ENCODE data around the gene CHRM1. TPM values are rescaled to one million over a fixed set of nuclear protein-coding genes. Genes with fewer than 3 reads are reported as not detected.
A peak's percentile ranks its signal among the peaks of the same experiment; 100 is the strongest.

Gene CHRM1
- total RNA-seq, 1 experiment from 2014 or later = not detected

DNA sequence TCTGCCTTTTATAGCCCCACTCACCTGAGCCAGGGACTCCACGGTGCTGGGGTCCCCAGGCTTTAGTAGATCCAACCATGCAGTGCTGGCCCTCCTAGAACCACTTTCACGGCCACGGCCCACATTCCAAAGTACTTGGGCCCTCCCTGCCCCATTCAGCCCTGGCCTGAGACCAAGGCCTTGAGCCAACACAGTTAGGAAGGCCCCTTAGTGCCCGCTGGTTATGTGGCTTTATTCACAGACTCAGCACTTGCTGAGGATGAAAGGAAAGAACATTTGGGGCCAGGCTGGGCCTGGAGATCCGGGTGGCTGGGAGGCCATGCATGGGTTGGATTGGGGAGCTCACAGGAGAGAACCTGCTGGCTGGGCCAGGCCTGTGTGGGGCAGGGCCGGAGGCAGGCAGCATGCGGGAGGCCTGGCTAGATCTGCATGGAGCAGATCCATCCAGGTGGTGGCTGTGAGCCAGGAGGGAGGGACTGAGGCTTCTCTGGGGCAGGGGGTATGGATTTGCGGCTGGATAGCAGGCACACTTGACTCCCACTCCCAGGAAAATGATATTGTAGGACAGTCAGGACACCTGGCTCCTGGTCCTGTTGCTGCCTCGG, 12.6 kb downstream of the CHRM1 start:
- Histone ChIP-seq H3K79me1 (ENCODE audit: insufficient read depth, low read depth, low read length, poor library complexity, severe bottlenecking) (no peaks in the 10 kb centered on the region), H3K27ac (ENCODE audit: insufficient read length, low read depth, low read length) (no peak overlapping the region), H3K14ac (ENCODE audit: insufficient read depth, low read length) (peak overlapping the region; percentile 41; the same call in 1 of the 2 replicates), H3K9me3 (ENCODE audit: control insufficient read depth, low read depth, low read length) (no peaks in the 10 kb centered on the region), H4K8ac (replicated peaks; ENCODE audit: insufficient read length, low read depth, low read length) (no peak overlapping the region), H4K20me1 (ENCODE audit: control insufficient read depth, insufficient read depth, insufficient read length) (no peaks in the 10 kb centered on the region), H3K9ac (ENCODE audit: extremely low read depth, insufficient read length, low read length) (no peak overlapping the region), H4K5ac (ENCODE audit: insufficient read length, low read depth, low read length) (no peak overlapping the region), H3K4me1 (ENCODE audit: insufficient read depth, low read length) (peaks cover 3% of the 10 kb centered on the region; the same call in 1 of the 2 replicates), H2BK15ac (ENCODE audit: low read depth, low read length) (no peak overlapping the region), H3K23me2 (ENCODE audit: insufficient read length, low read depth, low read length, poor library complexity, severe bottlenecking) (no peaks in the 10 kb centered on the region), H3K23ac (ENCODE audit: insufficient read length, low read depth, low read length) (no peak overlapping the region), H3K4me2 (ENCODE audit: insufficient read depth, insufficient read length, low read length) (no peak overlapping the region), H2BK120ac (ENCODE audit: low read depth, low read length, poor library complexity, severe bottlenecking) (no peak overlapping the region), H3K27me3 (ENCODE audit: insufficient read depth, low read length) (no peaks in the 10 kb centered on the region; the same call in 1 of the 2 replicates), H3K18ac (ENCODE audit: insufficient read length, low read depth, low read length) (peak overlapping the region; percentile 36), H2BK20ac (ENCODE audit: low read depth, low read length, poor library complexity, severe bottlenecking) (no peak overlapping the region), H4K91ac (ENCODE audit: insufficient read length, low read depth, low read length) (no peak overlapping the region), H3T11ph (ENCODE audit: low read length) (no peak overlapping the region), H2AFZ (ENCODE audit: low read length) (no peak overlapping the region), H2AK5ac (ENCODE audit: insufficient read length, low read length) (no peak overlapping the region), H2BK5ac (ENCODE audit: insufficient read length, low read length) (no peak overlapping the region), H3K79me2 (ENCODE audit: insufficient read depth, low read length) (no peaks in the 10 kb centered on the region), H3K4ac (ENCODE audit: low read depth, low read length) (no peak overlapping the region), H3K56ac (ENCODE audit: insufficient read length, low read depth, low read length) (no peak overlapping the region), H2BK12ac (ENCODE audit: insufficient read length, low read depth, low read length) (no peak overlapping the region)
- Mint-ChIP-seq H3K36me3 (ENCODE audit: insufficient read depth in 1 of 3, low read depth in 3 of 3) (peaks cover 0 to 6% (median 0%) of the 10 kb centered on the region in 3 experiments; a peak in 1 of 7 replicates), H3K4me3 (no peak overlapping the region), H3K27ac (no peak overlapping the region), H3K4me1 (peaks cover 21 to 34% of the 10 kb centered on the region in 2 experiments), H3K9me3 (peaks cover 2 to 5% of the 10 kb centered on the region in 2 experiments; a peak in 2 of 5 replicates), H3K27me3 (ENCODE audit: low read depth) (peaks cover 14% of the 10 kb centered on the region)
- no peak for DNase-seq
- no CpG with 5 or more reads among the region's 9 CpGs for WGBS (ENCODE audit: extremely low coverage, insufficient read length, low lambda C conversion rate)
- TF ChIP-seq, protein P1, sequence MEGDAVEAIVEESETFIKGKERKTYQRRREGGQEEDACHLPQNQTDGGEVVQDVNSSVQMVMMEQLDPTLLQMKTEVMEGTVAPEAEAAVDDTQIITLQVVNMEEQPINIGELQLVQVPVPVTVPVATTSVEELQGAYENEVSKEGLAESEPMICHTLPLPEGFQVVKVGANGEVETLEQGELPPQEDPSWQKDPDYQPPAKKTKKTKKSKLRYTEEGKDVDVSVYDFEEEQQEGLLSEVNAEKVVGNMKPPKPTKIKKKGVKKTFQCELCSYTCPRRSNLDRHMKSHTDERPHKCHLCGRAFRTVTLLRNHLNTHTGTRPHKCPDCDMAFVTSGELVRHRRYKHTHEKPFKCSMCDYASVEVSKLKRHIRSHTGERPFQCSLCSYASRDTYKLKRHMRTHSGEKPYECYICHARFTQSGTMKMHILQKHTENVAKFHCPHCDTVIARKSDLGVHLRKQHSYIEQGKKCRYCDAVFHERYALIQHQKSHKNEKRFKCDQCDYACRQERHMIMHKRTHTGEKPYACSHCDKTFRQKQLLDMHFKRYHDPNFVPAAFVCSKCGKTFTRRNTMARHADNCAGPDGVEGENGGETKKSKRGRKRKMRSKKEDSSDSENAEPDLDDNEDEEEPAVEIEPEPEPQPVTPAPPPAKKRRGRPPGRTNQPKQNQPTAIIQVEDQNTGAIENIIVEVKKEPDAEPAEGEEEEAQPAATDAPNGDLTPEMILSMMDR (conservative IDR thresholded peaks at IDR 0.05) = no peak
